GM18868 (cell line): ENCODE results near the gene CD99.
"Not testable (repeated sequence)": the region's sequence is repeated elsewhere in the genome, so short reads cannot be mapped to it uniquely, and the experiment has no call there.

ENCODE experiments used
- ATAC-seq: cut with Tn5 transposase; IDR thresholded peaks from one replicate; pipeline ENCODE4 v1.9.1; 2021; ENCODE audit warnings: mild to moderate bottlenecking, moderate library complexity; ENCODE audit not compliant: unreplicated experiment

The CD99 gene

GRCh38 chrX:2767631-2768455 is 76.7 kb downstream of the CD99 start:
- no peak for ATAC-seq

DNA sequence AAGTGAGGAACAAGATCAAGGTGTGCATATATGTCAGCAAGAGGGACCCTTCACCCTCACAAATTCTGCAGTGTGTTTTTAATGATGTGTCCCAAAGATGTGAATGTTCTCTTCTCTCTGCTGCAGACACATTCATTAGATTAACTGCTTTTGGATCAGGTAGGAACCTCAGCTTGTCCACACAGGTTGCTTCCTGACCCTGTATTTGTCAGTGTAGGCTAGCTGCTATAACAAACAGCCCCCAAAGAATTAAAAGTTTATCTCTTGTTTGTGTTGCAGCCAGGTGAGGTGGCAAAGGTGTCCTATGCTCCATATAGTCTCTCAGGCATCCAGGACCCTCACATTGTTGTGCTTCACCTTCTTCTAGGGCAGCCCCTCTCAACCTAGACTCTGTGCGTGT is 78.5 kb downstream of the CD99 start:
- no peak for ATAC-seq

DNA sequence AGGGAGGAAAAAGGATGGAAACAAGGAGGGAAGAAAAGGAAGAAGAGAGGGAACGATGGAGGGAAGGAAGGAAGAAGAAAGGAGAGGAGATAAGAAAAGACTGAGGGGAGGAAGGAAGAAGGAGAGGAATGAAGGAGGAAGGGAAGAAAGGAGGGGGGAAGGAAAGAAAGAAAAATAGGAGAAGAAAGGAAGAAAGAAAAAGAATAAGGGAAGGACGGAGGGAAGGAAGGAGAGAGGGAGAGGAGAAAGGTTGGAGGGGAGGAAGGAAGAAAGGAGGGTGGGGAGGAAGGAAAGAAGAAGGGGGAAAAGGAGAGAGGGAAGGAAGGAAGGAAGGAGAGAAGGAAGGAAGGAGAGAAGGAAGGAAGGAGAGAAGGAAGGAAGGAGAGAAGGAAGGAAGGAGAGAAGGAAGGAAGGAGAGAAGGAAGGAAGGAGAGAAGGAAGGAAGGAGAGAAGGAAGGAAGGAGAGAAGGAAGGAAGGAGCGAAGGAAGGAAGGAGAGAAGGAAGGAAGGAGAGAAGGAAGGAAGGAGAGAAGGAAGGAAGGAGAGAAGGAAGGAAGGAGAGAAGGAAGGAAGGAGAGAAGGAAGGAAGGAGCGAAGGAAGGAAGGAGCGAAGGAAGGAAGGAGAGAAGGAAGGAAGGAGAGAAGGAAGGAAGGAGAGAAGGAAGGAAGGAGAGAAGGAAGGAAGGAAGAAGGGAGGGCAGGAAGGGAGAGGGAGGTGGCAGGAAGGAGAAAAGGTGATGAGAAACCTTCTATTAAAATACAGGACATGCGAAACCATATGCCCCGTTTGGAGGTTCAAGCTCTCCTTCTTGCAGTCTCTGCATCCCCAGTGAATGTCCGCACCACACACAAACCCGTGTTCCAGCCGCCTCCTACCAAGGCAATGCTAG is 82.3 kb downstream of the CD99 start:
- ATAC-seq, result not testable (repeated sequence)

DNA sequence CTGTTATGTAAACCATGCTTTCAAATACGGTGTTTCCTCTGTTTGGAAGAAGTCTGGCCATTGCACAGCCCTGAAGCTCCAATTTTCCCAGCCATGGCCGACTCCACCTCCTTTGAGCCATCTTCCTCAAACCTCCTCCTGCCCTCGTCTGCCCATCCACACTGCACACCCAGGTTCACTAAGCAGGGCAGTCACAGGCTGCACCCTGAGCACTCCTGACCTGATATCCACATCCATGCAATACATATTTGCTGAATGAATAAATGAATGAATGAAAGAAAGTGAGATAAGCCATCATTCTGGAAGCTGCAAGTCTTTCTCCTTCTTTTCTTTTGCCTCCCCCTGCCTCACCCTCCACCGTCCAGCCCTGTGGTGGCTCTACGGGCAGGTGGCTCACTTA is 83.0 kb downstream of the CD99 start:
- ATAC-seq, result no peak

DNA sequence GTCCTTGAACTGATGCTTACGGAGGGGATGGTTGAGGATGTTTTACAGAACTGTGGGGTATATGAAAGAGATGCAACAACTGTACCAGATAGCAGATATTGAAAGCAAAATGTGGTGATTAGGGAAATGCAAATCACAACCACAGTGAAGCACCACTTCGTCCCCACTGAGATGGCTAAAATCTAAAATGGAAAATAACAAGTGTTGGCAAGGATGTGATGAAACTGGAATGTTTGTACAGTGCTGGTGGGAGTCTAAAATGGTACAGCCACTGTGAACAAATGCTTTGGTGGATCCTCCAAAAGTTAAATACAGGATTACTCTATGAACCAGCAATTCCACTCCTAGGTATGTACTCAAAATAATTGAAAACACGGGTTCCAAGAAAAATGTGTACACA is 83.7 kb downstream of the CD99 start:
- ATAC-seq, result no peak

DNA sequence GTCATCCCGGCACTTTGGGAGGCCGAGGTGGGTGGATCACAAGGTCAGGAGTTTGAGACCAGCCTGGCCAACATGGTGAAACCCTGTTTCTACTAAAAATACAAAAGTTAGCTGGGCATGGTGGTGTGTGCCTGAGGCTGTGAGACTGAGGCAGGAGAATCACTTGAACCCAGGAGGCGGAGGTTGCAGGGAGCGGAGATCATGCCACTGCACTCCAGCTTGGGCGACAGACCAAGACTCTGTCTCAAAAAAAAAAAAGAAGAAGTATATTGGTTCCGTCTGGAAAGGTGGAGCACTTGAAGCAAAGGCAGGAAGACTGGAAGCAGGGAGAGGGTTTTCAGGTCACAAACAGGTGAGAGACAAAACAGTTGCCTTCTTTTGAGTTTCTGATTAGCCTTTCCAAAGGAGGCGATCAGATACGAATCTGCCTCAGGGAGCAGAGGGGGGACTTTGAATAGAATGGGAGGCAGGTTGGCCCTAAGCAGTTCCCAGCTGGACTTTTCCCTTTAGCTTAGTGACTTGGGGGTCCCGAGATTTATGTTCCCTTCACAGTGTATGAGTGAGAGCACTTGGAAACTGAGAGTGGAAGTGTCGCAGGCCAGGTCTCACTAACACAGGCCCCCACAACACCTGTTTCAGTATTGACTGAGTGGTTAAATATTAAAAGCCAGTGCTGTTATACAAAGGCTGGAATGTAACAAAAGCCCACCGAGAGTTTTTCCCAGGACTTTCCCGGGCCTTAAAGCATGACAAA is 89.6 kb downstream of the CD99 start:
- ATAC-seq, result not testable (repeated sequence)

- no peak for ATAC-seq
These were observed 90.1 kb downstream of the CD99 start for GRCh38 chrX:2781226-2781571.

DNA sequence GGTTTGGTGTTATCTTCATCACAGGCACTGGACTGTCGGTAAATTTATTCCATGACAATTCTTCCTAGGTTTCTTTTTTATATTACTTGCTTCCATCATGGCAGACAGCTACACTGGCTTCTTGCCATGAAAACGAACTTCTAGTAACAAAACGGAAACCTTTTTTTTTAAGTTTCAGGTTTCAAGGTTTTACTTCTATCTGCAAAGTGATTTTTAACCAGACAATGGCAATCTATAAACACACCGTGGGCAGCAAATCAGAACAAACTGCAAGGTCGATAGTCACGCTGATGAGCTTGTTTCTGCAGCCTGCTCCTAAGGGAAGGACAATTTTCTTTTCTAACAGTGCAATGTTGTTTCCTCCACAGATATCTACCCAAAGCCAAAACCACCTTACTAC is 90.6 kb downstream of the CD99 start:
- no peak for ATAC-seq

GRCh38 chrX:2782171-2782570 is 91.1 kb downstream of the CD99 start:
- ATAC-seq, result no peak

GRCh38 chrX:2782778-2783177 is 91.7 kb downstream of the CD99 start:
- no peak for ATAC-seq

- no peak for ATAC-seq
These were observed 92.9 kb downstream of the CD99 start for GRCh38 chrX:2784026-2784425.

- no peak for ATAC-seq
These were observed 94.4 kb downstream of the CD99 start for GRCh38 chrX:2785538-2785937.

GRCh38 chrX:2788980-2789379 is 97.9 kb downstream of the CD99 start:
- ATAC-seq, result no peak

DNA sequence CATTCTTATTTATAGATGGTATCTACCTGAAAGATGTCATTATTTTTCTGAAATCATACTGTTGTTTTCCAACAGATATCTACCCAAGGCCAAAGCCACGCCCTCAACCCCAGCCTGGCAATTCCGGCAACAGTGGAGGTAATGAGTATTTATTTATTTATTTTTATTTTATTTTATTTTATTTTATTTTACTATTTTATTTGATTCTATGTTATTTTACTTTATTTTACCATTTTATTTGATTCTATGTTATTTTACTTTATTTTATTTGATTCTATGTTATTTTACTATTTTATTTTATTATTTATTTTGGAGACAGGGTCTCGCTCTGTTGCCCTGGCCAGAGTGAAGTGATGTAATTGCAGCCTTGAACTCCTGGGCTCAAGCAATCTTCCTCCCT is 98.5 kb downstream of the CD99 start:
- no peak for ATAC-seq
